ENCODE measurements around the gene TARS2. TPM values are rescaled to one million over a fixed set of nuclear protein-coding genes. Genes with fewer than 3 reads are reported as not detected.

TARS2 gene
- total and polyA plus RNA-seq, 2 donors from 2014 or later: 20.4 to 25.6 TPM

DNA sequence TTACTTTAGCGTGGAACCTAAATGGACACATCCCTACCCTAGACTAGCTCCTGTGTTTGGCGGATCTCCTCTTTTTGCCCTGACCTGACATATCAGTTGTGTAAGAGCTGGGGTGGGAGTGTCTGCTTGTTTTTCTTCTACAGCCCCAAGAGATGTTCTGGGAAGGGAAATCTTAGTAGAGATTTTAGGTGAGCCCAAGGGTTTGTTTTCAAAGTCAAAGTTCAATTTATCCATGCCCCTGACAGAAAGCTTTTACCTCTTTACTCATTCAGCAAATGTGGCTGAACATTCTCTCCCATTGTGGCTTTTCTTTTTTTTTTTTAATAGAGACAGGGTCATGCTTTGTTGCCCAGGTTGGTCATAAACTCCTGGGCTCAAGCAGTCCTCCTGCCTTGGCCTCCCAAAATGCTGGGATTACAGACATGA is 7.3 kb upstream of the TARS2 start:
- no peaks in the 10 kb centered on the region for H3K4me1 ChIP-seq (ENCODE audit: control insufficient read depth in 2 of 3, insufficient read depth in 2 of 3, low read depth in 1 of 3, low read length in 3 of 3)
- intact Hi-C loops (cut with DNase I): no loop called here
- FAIRE-seq (no peak), DNase-seq (no peak)
- H3K9ac ChIP-seq (ENCODE audit: low read length in 3 of 3): no peak overlapping the region
- H3K9me3 ChIP-seq (ENCODE audit: control insufficient read depth in 2 of 3, insufficient read depth in 1 of 3, low read length in 3 of 3): no peaks in the 10 kb centered on the region
- no peak overlapping the region for H3K4me3 ChIP-seq (ENCODE audit: low read length in 3 of 3)
- H3K36me3 ChIP-seq (ENCODE audit: control insufficient read depth in 2 of 3, insufficient read depth in 3 of 3, low read length in 3 of 3): no peaks in the 10 kb centered on the region
- H3K27ac ChIP-seq (ENCODE audit: low read depth in 2 of 2, low read length in 2 of 2): no peak overlapping the region
- no peak for TF ChIP-seq CTCF (IDR thresholded peaks at IDR 0.05; ENCODE audit: borderline replicate concordance, extremely low read depth, insufficient read depth)
- no peaks in the 10 kb centered on the region for H3K27me3 ChIP-seq (ENCODE audit: control insufficient read depth, insufficient read depth, low read length)

DNA sequence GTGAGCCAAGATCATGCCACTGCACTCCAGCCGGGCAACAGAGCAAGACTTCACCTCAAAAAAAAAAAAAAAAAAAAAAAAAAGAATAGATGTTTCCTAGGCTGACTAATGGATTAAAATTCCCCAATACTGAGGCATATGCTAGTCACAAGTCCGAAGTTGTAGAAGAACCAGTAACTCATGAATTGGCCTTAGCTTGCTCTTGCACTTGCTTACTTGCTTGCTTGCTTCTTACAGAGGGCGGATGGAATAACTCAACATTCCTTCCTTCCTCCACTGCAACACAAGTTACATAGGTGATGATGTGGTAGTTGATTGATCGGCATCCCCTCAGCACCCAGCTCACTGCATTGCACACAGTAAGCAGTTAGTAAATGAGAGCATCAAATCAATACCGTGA is 2.8 kb upstream of the TARS2 start:
- Histone ChIP-seq H3K36me3 (ENCODE audit: control insufficient read depth in 2 of 3, insufficient read depth in 3 of 3, low read length in 3 of 3) (peaks cover 4 to 5% (median 4%) of the 10 kb centered on the region in 3 donors), H3K4me1 (ENCODE audit: control insufficient read depth in 2 of 3, insufficient read depth in 2 of 3, low read depth in 1 of 3, low read length in 3 of 3) (peaks cover 0 to 5% (median 0%) of the 10 kb centered on the region in 3 donors), H3K27me3 (ENCODE audit: control insufficient read depth, insufficient read depth, low read length) (no peaks in the 10 kb centered on the region), H3K9ac (ENCODE audit: low read length in 3 of 3) (no peak overlapping the region), H3K4me3 (ENCODE audit: low read length in 3 of 3) (no peak overlapping the region), H3K27ac (ENCODE audit: low read depth in 2 of 2, low read length in 2 of 2) (no peak overlapping the region), H3K9me3 (ENCODE audit: control insufficient read depth in 2 of 3, insufficient read depth in 1 of 3, low read length in 3 of 3) (no peaks in the 10 kb centered on the region)
- intact Hi-C loops (cut with DNase I): no loop called here
- FAIRE-seq (no peak), DNase-seq (no peak)
- TF ChIP-seq CTCF (IDR thresholded peaks at IDR 0.05; ENCODE audit: borderline replicate concordance, extremely low read depth, insufficient read depth): no peak

- Histone ChIP-seq H3K27ac (ENCODE audit: low read depth in 2 of 2, low read length in 2 of 2) (no peak overlapping the region), H3K4me3 (ENCODE audit: low read length in 3 of 3) (no peak overlapping the region), H3K36me3 (ENCODE audit: control insufficient read depth in 2 of 3, insufficient read depth in 3 of 3, low read length in 3 of 3) (peaks cover 4 to 6% (median 4%) of the 10 kb centered on the region in 3 donors), H3K9ac (ENCODE audit: low read length in 3 of 3) (no peak overlapping the region), H3K27me3 (ENCODE audit: control insufficient read depth, insufficient read depth, low read length) (no peaks in the 10 kb centered on the region), H3K9me3 (ENCODE audit: control insufficient read depth in 2 of 3, insufficient read depth in 1 of 3, low read length in 3 of 3) (no peaks in the 10 kb centered on the region), H3K4me1 (ENCODE audit: control insufficient read depth in 2 of 3, insufficient read depth in 2 of 3, low read depth in 1 of 3, low read length in 3 of 3) (peaks cover 0 to 5% (median 0%) of the 10 kb centered on the region in 3 donors)
- intact Hi-C loops (cut with DNase I): no loop called here
- FAIRE-seq (no peak), DNase-seq (no peak)
- no peak for TF ChIP-seq CTCF (IDR thresholded peaks at IDR 0.05; ENCODE audit: borderline replicate concordance, extremely low read depth, insufficient read depth)
Measured at GRCh38 chr1:150484861-150485260, 2.4 kb upstream of the TARS2 start.

GRCh38 chr1:150487763-150488115 is 520 bp downstream of the TARS2 start:
- intact Hi-C loops (cut with DNase I): no loop called here
- FAIRE-seq (no peak), DNase-seq (no peak)

More at GRCh38 chr1:150487763-150488115, 520 bp downstream of the TARS2 start:
- peaks cover 0 to 5% (median 0%) of the 10 kb centered on the region in 3 donors for H3K4me1 ChIP-seq (ENCODE audit: control insufficient read depth in 2 of 3, insufficient read depth in 2 of 3, low read depth in 1 of 3, low read length in 3 of 3)
- H3K9me3 ChIP-seq (ENCODE audit: control insufficient read depth in 2 of 3, insufficient read depth in 1 of 3, low read length in 3 of 3): no peaks in the 10 kb centered on the region
- no peaks in the 10 kb centered on the region for H3K27me3 ChIP-seq (ENCODE audit: control insufficient read depth, insufficient read depth, low read length)
- no peak for TF ChIP-seq CTCF (IDR thresholded peaks at IDR 0.05; ENCODE audit: borderline replicate concordance, extremely low read depth, insufficient read depth)
- H3K4me3 ChIP-seq (ENCODE audit: low read length in 3 of 3): peak overlapping the region; percentile 74 to 98 (median 97)
- peak overlapping the region in 1 of 2 donors; percentile 20 for H3K27ac ChIP-seq (ENCODE audit: low read depth in 2 of 2, low read length in 2 of 2)
- peaks cover 4 to 15% (median 11%) of the 10 kb centered on the region in 3 donors for H3K36me3 ChIP-seq (ENCODE audit: control insufficient read depth in 2 of 3, insufficient read depth in 3 of 3, low read length in 3 of 3)
- peak overlapping the region; percentile 83 to 93 (median 86) for H3K9ac ChIP-seq (ENCODE audit: low read length in 3 of 3)

Measured in kidney (tissue), 14 donors.